ENCODE measurements around the gene COX17. TPM values are rescaled to one million over a fixed set of nuclear protein-coding genes. Genes with fewer than 3 reads are reported as not detected.
A peak's percentile ranks its signal among the peaks of the same experiment; 100 is the strongest.

COX17 gene
- total and polyA plus RNA-seq, 12 donors = 38.3 to 555 (median 104) TPM

GRCh38 chr3:119636249-119636648 lies 41.0 kb downstream of the COX17 start:
- Histone ChIP-seq H3K4me1 (replicated peaks in 1 of 2) (peaks cover 42 to 49% of the 10 kb centered on the region in 2 donors), H3K27ac (peak overlapping the region; percentile 66 to 97 (median 92)), H3K4me3 (no peak overlapping the region), H3K9me3 (replicated peaks in 1 of 3) (no peaks in the 10 kb centered on the region), H3K27me3 (no peaks in the 10 kb centered on the region), H3K36me3 (replicated peaks in 1 of 2) (no peaks in the 10 kb centered on the region)
- 4 to 13% (median 9%) methylated on average over 1 of the region's 1 CpG for WGBS, 4 donors
- TF ChIP-seq POLR2A (IDR thresholded peaks at IDR 0.05) (no peak), CTCF (IDR thresholded peaks at IDR 0.05) (no peak)
- peak in 1 of 7 donors; percentile 33 for DNase-seq
- intact Hi-C loops (cut with DNase I) = no loop called here

DNA sequence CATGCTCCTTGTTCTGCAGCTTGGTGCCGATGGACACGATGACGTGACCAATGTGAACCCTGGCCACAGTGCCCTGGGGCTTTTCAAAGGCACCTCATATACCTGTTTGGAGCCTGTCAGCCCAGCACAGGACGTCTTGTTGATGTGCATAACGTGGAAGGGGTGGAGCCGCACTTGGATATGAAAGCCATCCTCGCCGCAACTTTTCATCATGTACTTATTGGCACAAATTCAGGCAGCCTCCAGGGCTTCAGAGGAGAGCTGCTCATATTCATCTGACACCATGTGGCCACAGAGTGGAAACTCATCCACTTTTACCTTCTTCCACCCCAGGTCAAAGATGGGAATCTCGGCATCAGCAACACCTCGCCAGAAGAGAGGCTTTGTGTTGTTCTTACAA lies 41.5 kb downstream of the COX17 start:
- Histone ChIP-seq H3K4me1 (replicated peaks in 1 of 2) (peaks cover 44 to 52% of the 10 kb centered on the region in 2 donors), H3K4me3 (no peak overlapping the region), H3K36me3 (replicated peaks in 1 of 2) (no peaks in the 10 kb centered on the region), H3K27ac (peak overlapping the region; percentile 65 to 97 (median 76)), H3K27me3 (no peaks in the 10 kb centered on the region), H3K9me3 (replicated peaks in 1 of 3) (no peaks in the 10 kb centered on the region)
- DNase-seq = no peak
- intact Hi-C loops (cut with DNase I) = no loop called here
- WGBS, 4 donors = 92 to 95% (median 94%) methylated on average over 8 to 10 of the region's 10 CpGs
- TF ChIP-seq POLR2A (IDR thresholded peaks at IDR 0.05) (no peak), CTCF (IDR thresholded peaks at IDR 0.05) (no peak)

GRCh38 chr3:119632829-119633228 lies 44.4 kb downstream of the COX17 start:
- WGBS, 4 donors = 84 to 90% (median 87%) methylated on average over 3 to 4 of the region's 4 CpGs
- no peak for DNase-seq
- no peak overlapping the region for H3K4me3 ChIP-seq
- H3K9me3 ChIP-seq (replicated peaks in 1 of 3) = no peaks in the 10 kb centered on the region
- no peaks in the 10 kb centered on the region for H3K36me3 ChIP-seq (replicated peaks in 1 of 2)
- no peak overlapping the region for H3K27ac ChIP-seq
- H3K4me1 ChIP-seq (replicated peaks in 1 of 2) = peaks cover 35 to 47% of the 10 kb centered on the region in 2 donors
- TF ChIP-seq POLR2A (IDR thresholded peaks at IDR 0.05) = no peak
- no peak for TF ChIP-seq CTCF (IDR thresholded peaks at IDR 0.05)
- intact Hi-C loops (cut with DNase I) = no loop called here
- H3K27me3 ChIP-seq = no peaks in the 10 kb centered on the region

DNA sequence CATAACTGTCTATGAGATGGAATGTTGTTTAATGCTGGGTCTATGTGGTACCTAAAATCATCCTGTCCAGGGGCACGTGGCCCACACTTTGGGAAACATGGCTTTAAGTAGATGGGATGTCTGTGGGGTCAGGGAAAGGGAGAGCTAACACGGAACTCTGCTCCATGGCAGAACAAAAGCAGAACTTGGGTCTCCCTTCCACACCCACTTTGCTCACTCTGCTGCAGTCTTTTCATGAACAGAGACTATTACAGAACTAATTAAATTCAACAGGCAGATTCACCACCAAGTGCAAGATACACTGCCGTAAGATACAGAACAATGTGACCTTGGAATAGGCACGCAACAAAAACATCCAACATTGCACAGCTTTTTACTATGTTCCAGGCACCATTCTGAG lies 45.0 kb downstream of the COX17 start:
- no peak overlapping the region for H3K27ac ChIP-seq
- no peaks in the 10 kb centered on the region for H3K27me3 ChIP-seq
- intact Hi-C loops (cut with DNase I) = no loop called here
- peaks cover 29 to 41% of the 10 kb centered on the region in 2 donors for H3K4me1 ChIP-seq (replicated peaks in 1 of 2)
- no peaks in the 10 kb centered on the region for H3K36me3 ChIP-seq (replicated peaks in 1 of 2)
- TF ChIP-seq CTCF (IDR thresholded peaks at IDR 0.05) = no peak
- no peak for TF ChIP-seq POLR2A (IDR thresholded peaks at IDR 0.05)
- no peaks in the 10 kb centered on the region for H3K9me3 ChIP-seq (replicated peaks in 1 of 3)
- no peak overlapping the region for H3K4me3 ChIP-seq
- WGBS, 4 donors = 47 to 61% (median 54%) methylated on average over 4 of the region's 4 CpGs
- DNase-seq = peak in 1 of 7 donors; percentile 29

Data from adrenal gland (tissue), 12 donors.